ENCODE results near the gene PKNOX1. TPM values are rescaled to one million over a fixed set of nuclear protein-coding genes. Genes with fewer than 3 reads are reported as not detected.
"Not testable (repeated sequence)": the region's sequence is repeated elsewhere in the genome, so short reads cannot be mapped to it uniquely, and the experiment has no call there.

The PKNOX1 gene
- total RNA-seq, 2 experiments from 2014 or later, result 16.9 to 18.0 TPM

DNA sequence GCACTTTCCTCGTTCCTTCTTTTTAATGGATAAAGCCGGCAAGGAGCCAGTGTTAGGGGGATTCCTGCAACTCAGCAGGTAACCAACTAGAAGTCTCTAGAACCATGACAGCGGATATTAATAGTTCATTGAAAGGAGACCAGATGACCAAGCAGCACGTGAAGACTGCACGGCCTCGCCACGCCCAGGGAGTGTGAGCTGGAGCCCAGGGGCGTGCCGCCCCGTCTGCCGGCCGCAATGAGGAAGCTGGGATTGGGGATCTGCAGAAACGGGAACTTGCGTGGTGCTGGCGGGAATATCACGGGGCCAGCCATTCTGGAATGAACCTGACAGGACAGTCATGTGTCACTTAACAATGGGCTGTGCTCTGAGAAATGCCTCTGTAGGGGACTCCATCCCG lies 62.5 kb downstream of the PKNOX1 start:
- H3K4me1 Mint-ChIP-seq (ENCODE audit: low read depth); H3K36me3 Mint-ChIP-seq; CTCF ChIA-PET; H3K4me3 Mint-ChIP-seq; POLR2A ChIA-PET; DNase-seq; intact Hi-C loops (cut with micrococcal nuclease); H3K27me3 Mint-ChIP-seq; H3K9me3 Mint-ChIP-seq; H3K27ac Mint-ChIP-seq: not testable (repeated sequence)

DNA sequence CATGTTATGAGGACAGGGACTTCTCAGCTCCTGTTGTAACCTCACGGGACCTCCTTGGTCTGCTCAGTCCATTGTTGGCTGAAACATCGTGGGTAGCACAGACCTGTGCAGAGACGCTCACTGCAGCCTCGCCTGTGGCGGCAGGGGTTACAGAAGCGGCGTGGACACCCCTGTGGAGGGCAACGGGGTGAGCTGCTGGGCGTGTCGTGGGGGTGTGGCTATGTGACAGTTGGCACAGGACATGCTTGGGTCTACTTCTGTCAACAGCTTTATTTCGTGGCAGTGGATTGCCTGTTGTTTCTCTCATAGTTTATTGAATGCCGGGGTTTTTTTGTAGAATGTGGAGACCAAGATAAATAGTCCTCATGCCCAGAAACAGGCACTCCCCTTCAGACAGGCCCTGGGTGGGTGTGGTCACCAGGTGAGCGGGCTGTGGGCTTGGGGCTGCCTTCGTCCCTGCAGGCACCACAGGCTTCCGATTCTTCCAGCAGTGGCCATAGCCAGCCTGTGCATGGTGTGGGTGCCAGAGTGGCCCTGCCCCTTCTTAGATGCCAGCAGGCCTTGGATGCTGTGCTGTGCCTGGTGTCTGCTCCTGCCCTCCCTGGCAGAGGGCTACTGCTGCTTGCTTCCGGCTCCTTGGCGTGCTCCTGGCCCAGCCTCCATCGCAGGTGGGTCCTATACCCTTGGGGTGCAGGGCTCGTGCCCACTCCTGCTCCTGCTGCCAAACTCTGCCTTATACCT lies 63.7 kb downstream of the PKNOX1 start:
- H3K9me3 Mint-ChIP-seq; DNase-seq; intact Hi-C loops (cut with micrococcal nuclease); H3K27ac Mint-ChIP-seq; CTCF ChIA-PET; H3K27me3 Mint-ChIP-seq; H3K36me3 Mint-ChIP-seq; H3K4me1 Mint-ChIP-seq (ENCODE audit: low read depth); H3K4me3 Mint-ChIP-seq; POLR2A ChIA-PET: not testable (repeated sequence)

DNA sequence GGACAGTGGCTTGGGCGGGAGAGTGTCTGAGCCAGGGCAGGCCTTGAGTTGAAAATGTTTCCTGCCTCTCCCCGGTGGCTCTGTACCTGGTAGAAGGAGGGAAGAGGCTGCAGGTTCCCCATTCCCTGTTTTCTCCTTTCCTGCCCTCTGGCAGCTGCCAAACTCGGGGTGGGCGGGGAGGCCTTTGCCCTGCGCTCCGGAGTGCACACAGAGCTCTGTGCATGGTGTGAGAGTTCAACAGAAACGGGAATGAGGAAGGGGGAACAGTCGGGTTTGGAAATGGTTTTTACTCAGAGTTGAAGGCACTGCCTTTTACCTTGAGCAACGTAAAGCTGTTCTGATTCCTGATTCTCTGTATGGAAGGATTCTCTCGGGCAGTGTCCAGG lies 64.3 kb downstream of the PKNOX1 start:
- H3K9me3 Mint-ChIP-seq; CTCF ChIA-PET; intact Hi-C loops (cut with micrococcal nuclease); DNase-seq; H3K27ac Mint-ChIP-seq; H3K4me1 Mint-ChIP-seq (ENCODE audit: low read depth); H3K27me3 Mint-ChIP-seq; H3K4me3 Mint-ChIP-seq; POLR2A ChIA-PET; H3K36me3 Mint-ChIP-seq: not testable (repeated sequence)

DNA sequence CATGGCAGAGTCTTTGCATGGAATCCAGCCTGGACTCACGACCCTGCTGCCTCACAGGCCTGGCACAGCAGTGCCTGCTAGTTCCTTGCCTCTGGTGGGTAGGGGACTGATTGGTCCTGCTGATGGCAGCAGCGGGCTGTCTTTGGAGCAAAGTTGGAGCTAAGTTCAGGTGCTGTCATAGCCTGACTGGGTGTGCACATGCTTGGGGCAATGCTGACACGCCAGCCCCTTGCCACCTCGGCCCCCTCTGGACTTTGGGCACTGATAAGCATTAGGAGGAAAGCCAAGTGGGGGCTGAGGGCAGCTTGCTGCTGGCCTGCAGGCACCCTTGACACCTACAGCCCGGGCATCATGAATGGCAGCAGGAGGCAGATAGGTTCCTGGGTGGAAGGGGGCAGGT lies 67.8 kb downstream of the PKNOX1 start:
- DNase-seq; H3K4me1 Mint-ChIP-seq (ENCODE audit: low read depth); H3K9me3 Mint-ChIP-seq; intact Hi-C loops (cut with micrococcal nuclease); POLR2A ChIA-PET; H3K27ac Mint-ChIP-seq; H3K4me3 Mint-ChIP-seq; CTCF ChIA-PET; H3K27me3 Mint-ChIP-seq; H3K36me3 Mint-ChIP-seq: not testable (repeated sequence)

DNA sequence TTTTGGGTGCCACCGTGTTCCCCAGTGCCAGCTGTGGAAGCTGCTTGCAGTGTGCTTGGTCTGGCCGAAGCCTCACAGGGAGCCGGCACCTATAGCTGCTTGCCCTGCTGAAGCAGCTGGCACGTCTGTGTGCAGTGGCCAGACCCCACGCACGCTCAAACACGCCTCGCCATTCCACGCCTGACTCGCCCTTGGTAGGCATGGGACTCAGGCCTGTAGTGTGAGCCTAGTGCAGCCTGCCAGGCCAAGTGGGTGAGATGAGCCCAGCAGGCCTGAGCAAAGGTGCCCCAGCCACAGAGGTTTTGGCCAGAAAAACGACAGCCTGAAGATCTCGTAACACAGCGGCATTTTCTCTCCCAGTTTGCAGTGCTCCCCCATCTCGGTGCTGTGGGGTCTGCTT lies 68.9 kb downstream of the PKNOX1 start:
- POLR2A ChIA-PET; H3K27me3 Mint-ChIP-seq; H3K9me3 Mint-ChIP-seq; intact Hi-C loops (cut with micrococcal nuclease); H3K4me3 Mint-ChIP-seq; H3K36me3 Mint-ChIP-seq; H3K4me1 Mint-ChIP-seq (ENCODE audit: low read depth); H3K27ac Mint-ChIP-seq; CTCF ChIA-PET; DNase-seq: not testable (repeated sequence)

DNA sequence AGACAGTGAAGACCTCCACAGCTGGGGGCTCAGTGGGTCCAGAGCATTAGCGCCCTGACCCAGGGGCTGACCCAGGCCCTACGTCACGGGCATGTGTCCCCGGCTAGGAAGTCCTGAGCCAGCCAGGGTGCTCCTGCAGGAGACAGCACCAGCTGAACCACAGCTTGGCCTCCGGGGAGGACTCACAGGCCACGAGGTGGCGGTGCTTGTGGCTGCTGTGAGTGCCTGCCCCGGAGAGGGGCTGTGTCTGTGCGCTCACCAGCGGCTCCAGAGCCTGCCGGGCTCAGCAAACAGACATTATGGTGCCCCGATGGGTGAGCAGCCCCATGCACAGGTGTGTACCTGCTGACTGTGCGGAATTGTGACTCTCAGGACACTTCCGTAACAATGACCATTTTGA lies 70.2 kb downstream of the PKNOX1 start:
- CTCF ChIA-PET, result not testable (repeated sequence)

DNA sequence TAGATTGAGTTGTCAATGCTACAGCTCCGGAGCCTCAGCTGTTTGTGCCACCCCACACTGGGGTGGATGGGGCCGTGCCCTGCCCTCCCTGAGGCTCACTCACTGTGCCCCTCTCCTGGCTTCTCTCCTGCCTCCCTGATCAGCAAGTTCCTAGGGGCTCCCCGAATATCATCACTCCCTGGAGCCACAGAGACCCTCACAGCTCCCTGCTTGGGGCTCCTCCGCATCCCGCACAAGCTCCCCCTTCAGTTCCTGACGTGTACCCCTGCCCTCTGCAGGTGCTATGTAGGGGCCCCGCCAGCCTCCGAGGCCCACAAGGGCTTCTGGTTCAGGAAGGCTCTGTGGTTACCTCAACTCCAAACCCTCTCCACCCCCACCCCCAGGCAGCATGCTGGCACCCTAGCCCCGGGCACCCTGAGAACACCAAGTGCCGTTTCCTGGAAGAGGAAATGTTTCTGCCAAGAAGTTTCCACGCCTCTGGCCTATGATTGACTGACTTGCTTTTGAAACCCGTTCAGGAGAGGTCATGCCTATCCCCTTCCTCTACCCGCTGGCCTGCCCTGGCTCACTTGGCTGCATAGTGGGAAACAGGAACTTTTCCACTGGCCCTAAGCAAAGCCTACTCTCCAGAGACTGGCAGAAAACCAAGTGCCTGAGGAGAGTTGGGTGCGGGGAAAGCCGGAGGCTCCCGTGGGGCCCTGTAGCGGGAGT lies 71.0 kb downstream of the PKNOX1 start:
- H3K4me3 Mint-ChIP-seq; H3K9me3 Mint-ChIP-seq; H3K36me3 Mint-ChIP-seq; POLR2A ChIA-PET; H3K4me1 Mint-ChIP-seq (ENCODE audit: low read depth); intact Hi-C loops (cut with micrococcal nuclease); H3K27me3 Mint-ChIP-seq; CTCF ChIA-PET: not testable (repeated sequence)
- DNase-seq, result peak; percentile 11
- peak overlapping the region; percentile 75 for H3K27ac Mint-ChIP-seq

More for the DNA sequence above, 70.2 kb downstream of the PKNOX1 start:
- intact Hi-C loops (cut with micrococcal nuclease); POLR2A ChIA-PET; DNase-seq; H3K27ac Mint-ChIP-seq; H3K9me3 Mint-ChIP-seq; H3K36me3 Mint-ChIP-seq; H3K4me3 Mint-ChIP-seq; H3K4me1 Mint-ChIP-seq (ENCODE audit: low read depth); H3K27me3 Mint-ChIP-seq: not testable (repeated sequence)

DNA sequence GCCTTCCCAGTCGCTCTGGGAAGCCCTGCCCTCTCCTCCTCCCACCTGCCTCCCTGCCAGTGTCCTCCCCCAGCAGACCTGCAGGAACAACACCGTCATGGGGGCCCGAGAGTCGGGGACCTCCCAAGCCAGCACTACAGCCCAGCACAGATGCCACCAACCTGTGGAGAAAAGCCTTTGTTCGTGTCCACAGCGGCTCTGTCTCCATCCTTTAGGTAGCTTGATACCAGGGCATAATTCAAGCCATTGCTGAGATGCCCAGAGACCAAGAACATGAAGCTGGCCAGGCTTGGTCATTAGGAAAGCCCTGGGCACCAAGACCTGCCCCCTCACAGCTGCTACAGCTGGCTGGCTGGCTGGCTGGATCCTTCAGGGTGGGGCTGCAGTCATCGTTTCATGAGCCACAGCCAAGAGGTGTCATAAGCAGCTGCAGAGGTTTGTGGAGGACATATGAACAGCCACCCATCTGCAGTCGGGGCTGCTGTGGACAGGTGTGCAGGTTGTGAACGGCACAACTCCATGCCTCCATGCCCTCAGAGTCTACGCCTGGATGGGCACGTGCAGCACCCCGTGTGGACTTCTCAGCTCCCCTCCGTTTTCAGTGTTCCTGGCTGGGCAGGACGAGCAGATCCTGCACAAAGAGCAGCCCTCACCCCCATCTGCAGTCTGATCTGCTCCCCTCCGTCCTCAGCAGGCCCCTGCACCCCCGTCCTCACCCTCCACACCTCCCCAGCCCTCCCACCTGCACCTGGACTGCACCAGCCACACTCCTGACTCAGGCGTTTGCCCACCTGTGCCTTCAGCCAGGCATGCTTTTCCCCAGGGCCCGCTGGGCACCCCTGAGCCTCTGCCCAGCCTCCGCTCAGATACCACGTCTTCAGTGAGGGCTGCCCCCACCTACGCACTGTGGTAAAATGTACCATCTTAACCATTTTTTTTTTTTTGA lies 71.8 kb downstream of the PKNOX1 start:
- CTCF ChIA-PET; H3K4me1 Mint-ChIP-seq (ENCODE audit: low read depth); H3K4me3 Mint-ChIP-seq; H3K36me3 Mint-ChIP-seq; intact Hi-C loops (cut with micrococcal nuclease); H3K27ac Mint-ChIP-seq; H3K27me3 Mint-ChIP-seq; POLR2A ChIA-PET; H3K9me3 Mint-ChIP-seq: not testable (repeated sequence)
- peak; percentile 31 for DNase-seq

DNA sequence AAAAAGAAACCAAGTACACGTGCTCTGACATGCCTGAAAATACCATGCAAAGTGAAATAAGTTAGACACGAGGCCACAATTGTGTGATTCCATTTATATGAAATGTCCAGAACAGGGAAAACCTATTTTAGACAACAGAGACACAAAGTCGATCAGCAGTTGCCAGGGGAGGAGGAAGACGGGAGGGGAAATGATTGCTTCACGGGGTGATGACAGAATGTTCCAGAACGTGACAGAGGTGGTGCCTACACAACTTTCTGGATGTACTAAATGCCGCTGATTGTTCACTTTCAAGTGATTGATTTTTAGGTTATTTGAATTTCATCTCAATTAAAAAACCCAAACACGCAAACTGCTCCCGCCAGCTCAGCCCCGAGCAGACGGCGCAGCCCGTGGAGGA lies 78.8 kb downstream of the PKNOX1 start:
- H3K4me3 Mint-ChIP-seq; DNase-seq; intact Hi-C loops (cut with micrococcal nuclease); POLR2A ChIA-PET; H3K9me3 Mint-ChIP-seq; H3K4me1 Mint-ChIP-seq (ENCODE audit: low read depth); CTCF ChIA-PET; H3K36me3 Mint-ChIP-seq; H3K27me3 Mint-ChIP-seq; H3K27ac Mint-ChIP-seq: not testable (repeated sequence)

DNA sequence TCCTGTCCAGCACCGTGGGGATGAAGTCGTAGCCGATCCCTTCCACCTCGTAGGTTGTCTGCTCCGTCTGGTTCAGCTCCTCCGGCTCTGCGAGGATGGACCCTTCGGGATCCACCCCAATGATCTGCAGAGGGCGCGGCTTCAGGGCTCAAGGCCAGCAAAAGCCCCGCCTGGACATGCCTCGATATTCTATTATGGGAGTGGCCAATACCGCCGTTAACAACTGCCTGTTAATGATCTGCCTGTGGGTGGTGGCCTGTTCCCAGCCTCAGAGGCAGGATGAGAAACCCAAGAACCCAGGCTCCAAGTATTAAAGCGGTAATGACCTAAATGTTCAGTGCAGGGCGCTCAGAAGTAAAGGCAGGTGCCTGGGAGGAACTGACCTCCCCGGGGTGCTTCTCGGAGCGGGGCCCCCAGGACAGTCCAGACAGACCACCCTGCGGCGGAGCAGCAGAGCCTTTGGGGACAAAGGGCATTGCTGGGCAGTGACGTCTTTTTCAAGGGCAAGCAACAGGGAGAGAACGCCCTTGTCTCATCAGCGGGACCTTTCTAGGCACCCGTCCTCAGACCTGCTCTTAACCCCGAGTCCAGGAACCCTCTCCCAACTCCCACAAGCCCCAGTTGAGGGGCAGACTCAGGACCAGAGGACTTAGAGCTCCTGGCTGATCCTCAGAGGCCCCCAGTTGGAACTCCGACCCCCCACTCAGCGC lies 88.7 kb downstream of the PKNOX1 start:
- H3K36me3 Mint-ChIP-seq; intact Hi-C loops (cut with micrococcal nuclease); POLR2A ChIA-PET; CTCF ChIA-PET; H3K27ac Mint-ChIP-seq; H3K9me3 Mint-ChIP-seq; H3K4me1 Mint-ChIP-seq (ENCODE audit: low read depth); H3K27me3 Mint-ChIP-seq; H3K4me3 Mint-ChIP-seq; DNase-seq: not testable (repeated sequence)

DNA sequence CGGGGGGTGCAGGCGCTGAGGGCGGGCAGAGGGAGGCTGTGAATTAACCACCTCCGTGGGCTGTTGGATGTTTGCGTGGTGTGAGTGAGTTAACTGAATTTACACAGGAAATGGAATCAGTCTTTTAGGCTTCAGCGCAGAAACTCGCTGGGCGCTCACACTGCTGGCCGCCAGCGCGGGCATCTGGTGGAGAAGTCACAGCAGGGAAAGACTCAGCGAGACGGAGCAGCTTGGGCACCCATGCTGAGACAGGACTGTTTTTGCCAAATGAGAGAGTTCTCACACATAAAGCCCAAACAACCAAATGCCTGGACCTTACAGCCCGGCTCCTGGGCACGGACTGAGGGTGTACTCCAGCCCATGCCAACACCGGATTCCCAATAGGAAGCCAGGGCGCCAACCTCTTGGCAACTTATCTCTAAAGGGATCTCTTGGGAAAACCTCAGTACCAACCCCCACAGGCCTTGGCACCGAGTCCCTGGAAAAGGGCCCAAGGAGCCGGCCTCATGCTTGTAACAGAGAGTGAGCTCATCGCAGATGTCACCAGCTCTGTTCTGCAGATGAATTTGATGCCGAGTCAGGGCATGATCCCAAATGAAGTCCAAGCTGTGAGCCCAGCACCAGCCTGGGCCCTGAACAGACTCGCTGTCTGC lies 90.0 kb downstream of the PKNOX1 start:
- H3K27me3 Mint-ChIP-seq; DNase-seq; POLR2A ChIA-PET; H3K27ac Mint-ChIP-seq; CTCF ChIA-PET; intact Hi-C loops (cut with micrococcal nuclease); H3K4me3 Mint-ChIP-seq; H3K4me1 Mint-ChIP-seq (ENCODE audit: low read depth); H3K9me3 Mint-ChIP-seq; H3K36me3 Mint-ChIP-seq: not testable (repeated sequence)

DNA sequence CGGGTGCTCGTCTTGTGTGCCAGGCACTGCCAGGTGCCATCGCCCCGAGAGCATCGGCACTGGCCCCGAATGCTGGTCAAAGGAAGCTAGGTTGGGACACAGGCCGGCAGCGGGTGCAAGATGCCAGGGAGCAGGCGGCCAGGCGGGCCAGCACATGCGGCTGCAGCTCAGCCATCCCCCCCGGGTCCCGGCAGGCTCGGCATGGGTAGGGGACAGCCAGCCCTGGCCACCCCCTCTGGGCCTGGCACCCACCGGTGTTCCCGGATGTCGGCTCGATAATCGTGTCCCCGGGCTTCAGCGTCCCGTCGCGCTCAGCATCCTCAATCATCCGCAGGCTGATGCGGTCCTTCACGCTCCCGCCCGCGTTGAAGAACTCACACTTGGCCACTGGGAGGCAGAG lies 91.6 kb downstream of the PKNOX1 start:
- H3K27ac Mint-ChIP-seq; intact Hi-C loops (cut with micrococcal nuclease); H3K36me3 Mint-ChIP-seq; CTCF ChIA-PET; H3K4me3 Mint-ChIP-seq; H3K9me3 Mint-ChIP-seq; POLR2A ChIA-PET; H3K27me3 Mint-ChIP-seq; H3K4me1 Mint-ChIP-seq (ENCODE audit: low read depth); DNase-seq: not testable (repeated sequence)
